ENCODE results near the gene FSD1L. TPM values are rescaled to one million over a fixed set of nuclear protein-coding genes. Genes with fewer than 3 reads are reported as not detected.

Gene FSD1L
- total and polyA plus RNA-seq, 12 donors: 2.6 to 11.1 (median 6.7) TPM

GRCh38 chr9:105497704-105498103, 49.9 kb downstream of the FSD1L start:
- Histone ChIP-seq H3K36me3 (replicated peaks in 1 of 2) (no peaks in the 10 kb centered on the region), H3K27ac (no peak overlapping the region), H3K4me1 (replicated peaks in 1 of 2) (no peaks in the 10 kb centered on the region), H3K4me3 (no peak overlapping the region), H3K9me3 (replicated peaks in 1 of 3) (no peaks in the 10 kb centered on the region), H3K27me3 (no peaks in the 10 kb centered on the region)
- DNase-seq: no peak
- TF ChIP-seq POLR2A (IDR thresholded peaks at IDR 0.05) (no peak), CTCF (IDR thresholded peaks at IDR 0.05) (no peak)
- intact Hi-C loops (cut with DNase I): no loop called here

- H3K4me3 ChIP-seq: no peak overlapping the region
- H3K9me3 ChIP-seq (replicated peaks in 1 of 3): no peaks in the 10 kb centered on the region
- TF ChIP-seq CTCF (IDR thresholded peaks at IDR 0.05) (no peak), POLR2A (IDR thresholded peaks at IDR 0.05) (no peak)
- 75 to 88% (median 85%) methylated on average over 2 of the region's 2 CpGs for WGBS, 4 donors
- intact Hi-C loops (cut with DNase I): no loop called here
- no peak overlapping the region for H3K27ac ChIP-seq
- no peaks in the 10 kb centered on the region for H3K4me1 ChIP-seq (replicated peaks in 1 of 2)
- no peaks in the 10 kb centered on the region for H3K27me3 ChIP-seq
- no peaks in the 10 kb centered on the region for H3K36me3 ChIP-seq (replicated peaks in 1 of 2)
- DNase-seq: no peak
These were observed 52.4 kb downstream of the FSD1L start for GRCh38 chr9:105500108-105500766.

GRCh38 chr9:105501414-105501813, 53.6 kb downstream of the FSD1L start:
- Histone ChIP-seq H3K4me1 (replicated peaks in 1 of 2) (no peaks in the 10 kb centered on the region), H3K36me3 (replicated peaks in 1 of 2) (no peaks in the 10 kb centered on the region), H3K4me3 (no peak overlapping the region), H3K9me3 (replicated peaks in 1 of 3) (no peaks in the 10 kb centered on the region), H3K27ac (no peak overlapping the region), H3K27me3 (no peaks in the 10 kb centered on the region)
- TF ChIP-seq POLR2A (IDR thresholded peaks at IDR 0.05): no peak
- TF ChIP-seq CTCF (IDR thresholded peaks at IDR 0.05): no peak
- WGBS, 4 donors: 95 to 98% (median 97%) methylated on average over 4 of the region's 4 CpGs
- intact Hi-C loops (cut with DNase I): no loop called here
- no peak for DNase-seq

GRCh38 chr9:105502276-105502675, 54.4 kb downstream of the FSD1L start:
- no peak for DNase-seq
- Histone ChIP-seq H3K27ac (no peak overlapping the region), H3K27me3 (no peaks in the 10 kb centered on the region), H3K4me3 (no peak overlapping the region), H3K4me1 (replicated peaks in 1 of 2) (no peaks in the 10 kb centered on the region), H3K9me3 (replicated peaks in 1 of 3) (no peaks in the 10 kb centered on the region), H3K36me3 (replicated peaks in 1 of 2) (no peaks in the 10 kb centered on the region)
- intact Hi-C loops (cut with DNase I): no loop called here
- no peak for TF ChIP-seq CTCF (IDR thresholded peaks at IDR 0.05)
- TF ChIP-seq POLR2A (IDR thresholded peaks at IDR 0.05): no peak
- WGBS, 4 donors: 58 to 94% (median 78%) methylated on average over 2 of the region's 2 CpGs
